DOHH2 (cell line): ENCODE results near the gene ALDH5A1.

Experiments
- H3F3A ChIP-seq: fragments of 200-600 bp; sonication (generic), shearing (Covaris generic); 2 replicates; pipeline ENCODE4 v1.6.0; 2016; ENCODE audit warnings: antibody characterized with exemption, mild to moderate bottlenecking; ENCODE audit not compliant: control insufficient read depth, insufficient read depth
- H3K27ac ChIP-seq: fragments of 200-600 bp; sonication (generic); 2 replicates; pipeline ENCODE4 v1.5.1; 2014; ENCODE audit warnings: low read depth, mild to moderate bottlenecking, low read length, moderate library complexity
- H3K27me3 ChIP-seq: fragments of 200-600 bp; sonication (generic); 2 replicates; pipeline ENCODE4 v1.6.1; 2014; ENCODE audit warnings: mild to moderate bottlenecking, low read length, mixed read lengths; ENCODE audit not compliant: control insufficient read depth
- H3K36me3 ChIP-seq: fragments of 200-600 bp; sonication (generic); 2 replicates; pipeline ENCODE4 v1.6.1; 2014; ENCODE audit warnings: mild to moderate bottlenecking, low read length, moderate library complexity, mixed read lengths; ENCODE audit not compliant: control insufficient read depth
- H3K4me1 ChIP-seq: fragments of 200-600 bp; sonication (generic); 2 replicates; pipeline ENCODE4 v1.6.1; 2014; ENCODE audit warnings: mild to moderate bottlenecking, low read length, mixed read lengths; ENCODE audit not compliant: control insufficient read depth
- H3K4me2 ChIP-seq: fragments of 200-600 bp; sonication (generic); 2 replicates; pipeline ENCODE4 v1.6.0; 2014; ENCODE audit warnings: mild to moderate bottlenecking, low read length, moderate library complexity
- H3K4me3 ChIP-seq: fragments of 200-600 bp; sonication (generic); 2 replicates; pipeline ENCODE4 v1.5.1; 2014; ENCODE audit warnings: mild to moderate bottlenecking, low read length, mixed read lengths
- H3K79me2 ChIP-seq: fragments of 200-600 bp; sonication (generic); 2 replicates; pipeline ENCODE4 v1.6.1; 2014; ENCODE audit warnings: mild to moderate bottlenecking, low read length, mixed read lengths; ENCODE audit not compliant: control insufficient read depth
- H3K9me2 ChIP-seq: fragments of 200-600 bp; sonication (generic); replicated peaks from 2 replicates; pipeline ENCODE4 v1.6.1; 2014; ENCODE audit warnings: mild to moderate bottlenecking, low read length, mixed read lengths; ENCODE audit not compliant: control insufficient read depth
- H3K9me3 ChIP-seq: fragments of 200-600 bp; sonication (generic); 2 replicates; pipeline ENCODE4 v1.6.1; 2014; ENCODE audit warnings: antibody characterized with exemption, low read length, mixed read lengths; ENCODE audit not compliant: control insufficient read depth, insufficient read depth
- H4K20me1 ChIP-seq: fragments of 200-600 bp; sonication (generic); 2 replicates; pipeline ENCODE4 v1.6.0; 2014; ENCODE audit warnings: low read depth, mild to moderate bottlenecking, antibody characterized with exemption, low read length, moderate library complexity; ENCODE audit not compliant: control insufficient read depth, insufficient read depth
- CTCF ChIP-seq: fragments of 200-600 bp; sonication (generic); IDR thresholded peaks from one replicate; pipeline ENCODE4 v1.5.1; 2014; ENCODE audit warnings: antibody characterized with exemption, mild to moderate bottlenecking, low read depth, low read length; ENCODE audit not compliant: poor library complexity, severe bottlenecking
- EZH2phosphoT487 ChIP-seq: fragments of 200-600 bp; sonication (generic); IDR thresholded peaks from 2 replicates; pipeline ENCODE4 v1.6.1; 2017; ENCODE audit warnings: borderline replicate concordance, mild to moderate bottlenecking, antibody characterized with exemption, low read length, moderate library complexity, mixed read lengths

ALDH5A1 gene

GRCh38 chr6:24517659-24518543 is 23.1 kb downstream of the ALDH5A1 start:
- Histone ChIP-seq H3K9me2 (no peaks in the 10 kb centered on the region), H3K4me3 (peak overlapping the region; percentile 63), H3K4me2 (peak overlapping the region; percentile 85), H3K36me3 (peaks cover 22% of the 10 kb centered on the region), H3K27me3 (no peaks in the 10 kb centered on the region), H4K20me1 (no peaks in the 10 kb centered on the region), H3K9me3 (no peaks in the 10 kb centered on the region), H3K4me1 (peaks cover 63% of the 10 kb centered on the region), H3F3A (peaks cover 5% of the 10 kb centered on the region; the same call in 1 of the 2 replicates), H3K27ac (peak overlapping the region; percentile 40), H3K79me2 (no peaks in the 10 kb centered on the region)
- TF ChIP-seq CTCF (no peak), EZH2phosphoT487 (no peak)

DNA sequence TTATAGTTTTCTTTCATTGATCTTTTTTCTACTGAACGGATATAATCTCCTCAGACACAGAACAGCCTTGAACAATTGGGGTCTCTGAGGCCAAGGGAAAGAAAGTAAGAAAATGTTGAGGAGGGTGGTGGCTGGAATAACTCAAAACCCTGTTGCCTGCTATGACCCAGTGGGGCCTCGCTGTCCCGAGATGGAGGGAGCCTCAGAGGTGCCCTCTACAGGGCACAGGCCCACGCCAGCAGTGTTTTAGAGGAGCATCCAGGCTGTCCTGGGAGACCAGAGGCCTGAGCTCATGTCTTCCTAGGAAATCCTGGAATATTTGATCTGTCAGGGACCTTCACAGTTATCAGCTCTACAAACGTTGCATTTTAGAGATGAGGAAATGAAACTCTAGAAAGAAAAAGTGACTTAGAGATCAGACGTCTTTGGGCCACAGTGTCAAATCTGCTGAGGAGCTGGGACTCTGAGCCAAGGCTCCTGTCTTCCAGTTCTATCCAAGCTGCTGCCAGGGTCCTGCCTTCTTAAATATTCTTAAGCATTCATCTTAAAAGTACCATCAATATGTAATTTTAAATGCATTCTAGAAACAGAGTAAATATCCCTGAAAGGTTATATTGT is 26.3 kb downstream of the ALDH5A1 start:
- no peaks in the 10 kb centered on the region for H3K9me2 ChIP-seq
- peak overlapping the region; percentile 23 for H3K4me2 ChIP-seq
- no peaks in the 10 kb centered on the region for H3K27me3 ChIP-seq
- peaks cover 5% of the 10 kb centered on the region for H3K79me2 ChIP-seq
- H3K4me3 ChIP-seq: no peak overlapping the region
- H3K27ac ChIP-seq: peak overlapping the region; percentile 73
- peaks cover 82% of the 10 kb centered on the region for H3K4me1 ChIP-seq
- H3F3A ChIP-seq: peaks cover 8% of the 10 kb centered on the region
- TF ChIP-seq EZH2phosphoT487: no peak
- peak; percentile 85 for TF ChIP-seq CTCF
- no peaks in the 10 kb centered on the region for H3K9me3 ChIP-seq
- H4K20me1 ChIP-seq: no peaks in the 10 kb centered on the region
- peaks cover 21% of the 10 kb centered on the region for H3K36me3 ChIP-seq

DNA sequence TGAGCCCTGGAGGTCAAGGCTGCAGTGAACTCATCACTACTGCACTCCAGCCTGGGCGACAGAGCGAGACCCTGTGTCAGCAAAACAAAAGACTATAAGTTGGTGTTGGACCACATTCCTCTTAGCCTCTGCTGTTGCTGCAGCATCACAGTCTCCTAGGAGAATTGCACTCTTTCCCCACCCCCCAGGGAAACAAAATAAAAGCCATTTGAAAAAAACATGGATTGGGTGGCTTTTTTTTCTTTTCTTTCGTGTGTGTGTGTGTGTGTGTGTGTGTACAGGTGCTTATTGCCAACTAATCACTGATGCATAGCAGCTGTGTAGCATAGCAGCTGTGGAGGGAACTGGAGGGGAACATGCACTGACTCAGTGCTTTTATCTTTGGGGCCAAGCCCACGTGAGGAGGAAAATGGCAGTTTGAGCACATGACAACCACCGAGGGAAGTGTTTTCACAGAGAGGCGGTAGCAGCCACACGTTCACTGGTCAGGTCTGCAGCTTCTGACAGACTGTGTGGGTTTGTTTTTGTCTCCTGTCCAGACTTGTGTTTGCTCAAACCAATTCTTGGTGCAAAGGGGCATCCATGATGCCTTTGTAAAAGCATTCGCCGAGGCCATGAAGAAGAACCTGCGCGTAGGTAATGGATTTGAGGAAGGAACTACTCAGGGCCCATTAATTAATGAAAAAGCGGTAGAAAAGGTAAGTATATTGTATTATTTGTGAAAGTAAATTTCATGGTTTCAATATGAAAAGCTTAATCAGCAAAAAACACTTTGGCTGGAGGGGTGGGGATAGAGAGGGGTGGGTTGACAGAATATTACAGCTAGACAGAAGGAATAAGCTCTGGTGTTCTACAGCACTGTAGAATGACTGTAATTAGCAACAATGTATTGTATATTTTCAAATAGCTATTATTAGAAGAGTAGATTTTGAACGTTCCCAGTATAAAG is 27.7 kb downstream of the ALDH5A1 start:
- TF ChIP-seq EZH2phosphoT487 (no peak), CTCF (no peak)
- Histone ChIP-seq H3K9me3 (no peaks in the 10 kb centered on the region), H3K4me3 (peak overlapping the region; percentile 67), H3K27ac (peak overlapping the region; percentile 73), H3F3A (peaks cover 8% of the 10 kb centered on the region), H3K9me2 (no peaks in the 10 kb centered on the region), H3K4me1 (peaks cover 76% of the 10 kb centered on the region), H3K36me3 (peaks cover 16% of the 10 kb centered on the region), H3K27me3 (no peaks in the 10 kb centered on the region), H3K4me2 (peak overlapping the region; percentile 78), H4K20me1 (no peaks in the 10 kb centered on the region), H3K79me2 (peaks cover 5% of the 10 kb centered on the region)
